NCI-H1092 treated with DMSO at 0.1 percent for 48 hours (cell line): ENCODE results near the gene FAM98B.

Experiments used
- DNase-seq: peaks from one replicate; lab custom pipeline; 2025; lab: John Stamatoyannopoulos, UW

FAM98B gene

DNA sequence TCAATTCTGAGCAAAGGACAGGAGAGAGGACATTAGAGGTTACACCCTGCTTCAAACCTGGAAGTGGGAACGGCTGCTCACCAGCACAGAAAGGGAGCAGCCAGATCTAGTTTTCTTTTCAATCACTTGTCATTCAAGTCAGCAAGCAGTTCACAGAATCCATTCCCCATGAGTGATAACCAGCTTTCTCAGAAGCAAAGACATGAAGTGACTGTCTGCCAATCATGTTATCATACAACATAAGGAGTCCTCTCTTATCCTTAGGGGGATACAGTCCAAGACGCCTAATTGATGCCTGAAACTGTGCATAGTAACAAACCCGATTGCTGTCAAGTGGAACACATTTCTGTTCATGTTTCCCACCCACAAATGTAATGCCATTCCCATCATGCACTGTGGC lies 54.7 kb downstream of the FAM98B start:
- no peak for DNase-seq

- DNase-seq: no peak
Measured at GRCh38 chr15:38509152-38509551, 55.2 kb downstream of the FAM98B start.

DNA sequence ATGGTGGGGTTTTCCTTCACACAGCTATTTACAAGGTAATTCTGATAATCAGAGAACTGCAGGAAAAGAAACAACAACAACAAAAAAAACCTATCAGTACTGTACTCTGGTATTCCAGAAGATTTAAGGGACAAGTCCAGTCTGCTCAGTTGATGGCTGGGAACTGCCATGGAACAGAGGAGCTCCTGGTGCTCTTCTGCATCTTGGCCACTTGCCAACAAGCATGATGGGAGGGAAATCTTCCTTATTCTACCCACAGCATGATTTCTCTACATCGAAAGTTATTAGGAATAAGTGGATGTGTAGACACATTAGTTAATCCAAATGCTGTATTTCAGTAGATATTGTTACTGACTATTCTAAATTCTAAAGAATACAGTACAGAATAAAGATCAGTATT lies 59.0 kb downstream of the FAM98B start:
- DNase-seq: no peak

DNA sequence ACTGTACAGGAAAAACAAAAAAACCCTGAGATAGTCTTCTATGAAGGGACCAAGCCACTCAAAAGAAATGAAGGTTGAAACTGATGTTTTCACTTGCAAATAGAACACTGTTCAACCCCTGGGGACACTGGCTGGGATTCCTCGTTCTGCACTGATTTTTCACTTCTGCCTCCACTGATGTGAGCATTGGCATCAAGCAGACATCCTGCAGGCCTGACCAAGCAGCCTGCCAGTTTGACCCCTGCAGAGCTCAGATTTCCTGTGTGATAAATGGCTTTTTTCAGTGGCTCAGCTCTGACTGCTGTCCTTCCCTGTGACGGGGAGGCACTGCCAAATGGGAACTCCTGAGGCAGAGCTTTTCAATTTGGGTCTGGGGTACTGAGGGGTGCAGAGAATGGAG lies 60.7 kb downstream of the FAM98B start:
- no peak for DNase-seq

DNA sequence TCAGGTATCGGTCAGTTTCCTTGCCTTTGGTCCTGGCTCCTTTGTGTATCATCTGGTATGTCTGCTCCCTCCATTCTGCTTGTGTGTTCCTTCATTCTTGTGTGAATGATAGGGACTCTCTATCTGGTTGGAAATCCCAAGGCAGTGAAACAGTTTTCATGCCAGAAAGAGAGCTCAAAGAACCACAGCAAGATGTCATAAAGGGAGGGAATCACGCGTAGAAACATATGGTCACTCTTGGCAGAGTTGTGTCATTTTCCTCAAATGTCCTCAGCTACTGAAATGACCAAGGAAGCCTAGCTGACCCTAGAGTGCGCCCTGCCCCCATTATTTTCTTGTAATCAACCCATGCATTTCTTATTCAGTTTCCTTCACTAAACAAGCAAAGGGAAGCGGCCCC lies 62.7 kb downstream of the FAM98B start:
- DNase-seq: no peak

- DNase-seq: no peak
Measured at GRCh38 chr15:38517312-38517975, 63.5 kb downstream of the FAM98B start.

DNA sequence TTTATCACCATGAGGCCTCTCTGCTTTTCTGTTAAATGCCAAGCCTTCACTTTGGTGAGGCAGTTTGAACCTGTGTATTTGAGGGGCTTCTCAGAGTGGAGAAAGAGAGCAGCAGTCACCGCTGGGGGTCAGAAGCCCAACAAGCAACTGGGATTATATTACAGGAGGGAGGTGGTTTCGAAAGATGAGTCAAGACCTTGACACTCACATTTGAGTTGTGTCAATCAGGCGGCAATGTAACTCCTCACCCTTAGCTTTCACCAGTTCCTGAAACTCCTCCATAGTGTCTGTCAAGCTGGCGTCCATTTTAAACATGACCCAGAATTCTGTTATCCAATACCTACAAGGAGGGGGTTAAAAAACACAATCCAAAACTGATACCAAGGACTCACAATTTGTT lies 64.2 kb downstream of the FAM98B start:
- DNase-seq: no peak

DNA sequence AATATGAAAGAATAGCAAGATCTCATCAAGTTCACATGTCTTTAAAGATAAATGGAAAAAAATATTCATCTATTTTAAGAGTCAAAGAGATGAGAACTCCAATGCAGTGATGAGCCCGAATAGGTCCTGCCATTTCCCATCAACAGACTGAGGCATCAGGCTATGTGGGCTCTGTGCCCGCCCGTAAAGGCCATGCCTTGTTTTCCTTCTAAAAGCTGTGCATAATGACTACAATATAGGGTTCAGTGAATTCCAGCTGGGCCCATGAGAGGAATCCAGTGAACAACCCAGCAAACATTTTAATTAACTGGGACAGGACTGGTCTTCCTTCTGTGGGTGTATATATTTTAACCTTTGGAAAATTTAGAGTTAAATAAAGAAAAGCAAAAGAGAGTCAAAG lies 66.1 kb downstream of the FAM98B start:
- no peak for DNase-seq

DNA sequence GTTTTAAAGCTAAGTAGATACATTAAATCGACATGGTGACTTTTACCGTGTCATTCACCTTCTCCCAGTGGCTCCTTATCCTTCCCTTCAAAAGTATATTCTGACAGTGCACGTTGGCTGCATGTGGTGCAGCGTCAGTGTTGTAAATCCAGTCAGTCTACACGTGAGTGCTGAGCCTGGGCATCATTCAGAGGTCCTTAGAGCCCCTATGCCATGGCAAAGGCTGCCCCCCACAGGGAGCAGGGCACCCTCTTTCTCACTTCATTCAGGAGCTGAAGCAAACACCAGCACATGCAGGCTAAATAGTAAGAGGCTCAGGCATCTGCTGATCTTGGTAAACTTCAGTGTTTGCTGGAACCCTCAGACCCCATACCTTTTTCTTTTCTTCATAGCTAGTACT lies 67.4 kb downstream of the FAM98B start:
- DNase-seq: no peak

- no peak for DNase-seq
Measured at GRCh38 chr15:38522922-38523321, 69.0 kb downstream of the FAM98B start.

- no peak for DNase-seq
Measured at GRCh38 chr15:38524156-38524555, 70.2 kb downstream of the FAM98B start.

- DNase-seq: no peak
Measured at GRCh38 chr15:38525489-38525888, 71.6 kb downstream of the FAM98B start.

DNA sequence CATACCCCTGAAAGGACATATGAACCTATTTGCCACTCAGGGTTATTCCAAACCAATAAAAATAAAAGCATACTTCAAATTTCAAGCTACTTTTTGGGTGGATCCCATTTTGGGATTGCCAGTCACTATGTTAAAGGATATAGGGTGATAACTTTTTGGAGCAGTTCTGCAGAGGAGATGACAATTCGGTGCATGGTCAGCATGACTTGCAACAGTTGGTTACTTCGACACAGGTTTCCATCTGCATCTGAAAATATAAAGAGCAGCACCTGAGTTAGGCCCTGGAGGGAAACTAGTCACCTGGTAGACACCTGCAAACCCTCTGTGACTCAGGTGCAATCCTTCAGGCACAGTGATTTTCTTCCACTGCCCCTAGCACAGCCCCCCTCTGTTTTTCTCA lies 72.2 kb downstream of the FAM98B start:
- no peak for DNase-seq

- no peak for DNase-seq
Measured at GRCh38 chr15:38528294-38528693, 74.4 kb downstream of the FAM98B start.

DNA sequence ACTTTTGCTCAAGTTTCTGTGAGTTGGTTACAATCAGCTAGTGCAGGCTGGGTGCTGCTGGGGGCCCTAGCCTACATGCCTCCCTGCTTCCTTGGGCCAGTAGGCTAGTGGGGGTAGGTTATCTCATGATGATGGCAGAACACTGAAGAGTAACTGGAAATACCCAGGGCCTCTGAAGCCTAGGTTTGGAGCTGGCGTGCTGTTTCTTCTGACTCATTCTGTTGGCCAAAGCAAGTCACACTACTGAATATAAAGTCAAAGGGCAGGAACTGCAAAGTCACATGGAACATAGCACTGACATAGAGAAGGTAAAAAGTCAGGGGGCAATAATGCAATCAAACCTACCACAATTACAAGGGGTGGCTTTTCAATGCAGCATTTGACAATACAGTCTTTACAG lies 76.2 kb downstream of the FAM98B start:
- DNase-seq: no peak

GRCh38 chr15:38531509-38531908 lies 77.6 kb downstream of the FAM98B start:
- no peak for DNase-seq

DNA sequence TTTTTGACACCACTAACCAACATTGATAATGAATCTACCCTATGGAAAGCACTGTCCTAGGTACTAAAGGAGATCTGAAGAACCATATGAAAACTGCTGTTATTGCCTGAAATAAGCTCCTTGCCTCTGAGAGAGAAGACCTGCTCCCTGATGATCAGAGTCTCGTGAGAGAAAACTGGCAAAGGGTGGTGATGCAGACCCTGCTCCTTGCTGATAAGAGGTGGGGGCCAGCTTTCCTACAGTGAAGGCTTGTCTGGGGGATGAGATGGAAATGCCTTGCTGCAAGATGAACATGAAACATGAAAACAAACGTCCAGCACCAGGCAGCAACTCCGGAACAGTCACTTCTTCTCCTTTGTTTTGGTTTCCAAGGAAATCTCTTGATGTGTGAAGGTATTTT lies 78.8 kb downstream of the FAM98B start:
- no peak for DNase-seq

- DNase-seq: no peak
Measured at GRCh38 chr15:38533416-38533915, 79.5 kb downstream of the FAM98B start.

DNA sequence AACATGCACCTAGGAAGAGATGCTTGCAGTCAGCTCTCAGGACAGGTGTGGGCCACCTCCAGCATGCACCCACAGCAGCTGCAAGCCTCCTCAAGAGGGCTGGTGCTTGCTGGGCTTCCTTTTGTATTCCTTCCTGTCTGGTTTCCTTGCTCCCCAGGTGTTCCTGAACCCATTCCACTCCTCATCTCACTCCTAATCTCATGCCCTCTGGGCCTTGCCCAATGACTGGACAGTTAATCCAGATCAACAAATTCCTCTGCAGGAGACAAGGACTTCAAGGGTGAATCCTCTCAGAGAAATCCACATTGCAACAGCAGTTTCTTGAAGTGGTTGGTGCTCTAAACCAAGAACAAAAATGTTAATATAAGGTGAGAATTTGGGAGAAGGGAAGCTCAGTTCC lies 80.0 kb downstream of the FAM98B start:
- no peak for DNase-seq

DNA sequence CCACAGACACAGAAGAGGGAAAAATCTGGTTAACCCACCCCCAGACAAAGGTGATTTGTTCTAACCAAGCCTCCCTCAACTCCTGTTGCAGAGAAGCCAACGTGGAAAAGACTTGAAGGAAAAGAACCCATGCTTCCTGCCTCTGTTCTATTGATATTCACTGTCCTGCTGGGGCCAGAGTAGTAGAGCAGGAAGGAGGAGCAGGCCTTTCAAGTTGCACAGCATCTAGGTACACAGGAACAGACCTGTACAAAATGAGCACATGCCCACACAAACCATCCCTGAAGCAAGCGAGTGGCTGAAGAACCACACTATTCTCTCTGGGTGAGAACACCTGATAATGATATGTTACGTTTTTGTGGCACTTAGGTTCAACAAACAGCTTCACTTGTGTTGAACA lies 80.8 kb downstream of the FAM98B start:
- DNase-seq: no peak

- DNase-seq: no peak
Measured at GRCh38 chr15:38535491-38536200, 81.7 kb downstream of the FAM98B start.

GRCh38 chr15:38536201-38536676 lies 82.3 kb downstream of the FAM98B start:
- DNase-seq: no peak
